Activated naive CD8-positive, alpha-beta T cell (primary cell): ENCODE measurements around the gene KIAA0319L.

Source experiments
- H3K27ac Mint-ChIP-seq: one replicate; pipeline ENCODE4 v1.8.0; 2021; ENCODE audit warnings: mixed read lengths
- H3K27me3 Mint-ChIP-seq: one replicate; pipeline ENCODE4 v1.8.0; 2021; ENCODE audit warnings: mixed read lengths
- H3K36me3 Mint-ChIP-seq: one replicate; pipeline ENCODE4 v1.8.0; 2021; ENCODE audit warnings: mixed read lengths
- H3K4me1 Mint-ChIP-seq: one replicate; pipeline ENCODE4 v1.8.0; 2021; ENCODE audit warnings: low read depth, mixed read lengths
- H3K4me3 Mint-ChIP-seq: one replicate; pipeline ENCODE4 v1.8.0; 2021; ENCODE audit warnings: mild to moderate bottlenecking, mixed read lengths
- H3K9me3 Mint-ChIP-seq: one replicate; pipeline ENCODE4 v1.8.0; 2021; ENCODE audit warnings: low read depth, mixed read lengths

KIAA0319L gene

DNA sequence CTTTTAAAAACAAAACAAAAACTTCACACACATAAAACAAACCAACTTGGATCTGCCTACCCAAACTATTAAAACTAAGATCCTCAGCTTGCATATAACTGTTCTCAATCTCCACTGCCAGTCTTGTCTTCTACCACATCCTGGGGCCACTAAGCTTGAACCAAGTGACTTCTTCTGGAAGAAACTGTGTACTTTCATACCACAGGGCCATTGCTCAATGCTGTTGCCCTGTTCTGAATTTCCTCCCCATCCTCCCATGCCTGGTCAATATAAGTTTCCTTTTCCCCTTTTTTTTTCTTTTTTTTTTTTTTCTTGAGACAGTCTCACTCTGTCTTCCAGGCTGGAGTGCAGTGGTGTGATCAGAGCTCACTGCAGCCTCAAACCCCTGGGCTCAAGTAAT lies 109.9 kb downstream of the KIAA0319L start:
- no peaks in the 10 kb centered on the region for H3K27me3 Mint-ChIP-seq
- no peaks in the 10 kb centered on the region for H3K9me3 Mint-ChIP-seq
- peaks cover 38% of the 10 kb centered on the region for H3K4me1 Mint-ChIP-seq
- H3K36me3 Mint-ChIP-seq, result peaks cover 11% of the 10 kb centered on the region
- peak overlapping the region; percentile 2 for H3K27ac Mint-ChIP-seq
- no peak overlapping the region for H3K4me3 Mint-ChIP-seq

- no peaks in the 10 kb centered on the region for H3K27me3 Mint-ChIP-seq
- H3K4me1 Mint-ChIP-seq, result peaks cover 32% of the 10 kb centered on the region
- H3K9me3 Mint-ChIP-seq, result no peaks in the 10 kb centered on the region
- no peak overlapping the region for H3K4me3 Mint-ChIP-seq
- peaks cover 10% of the 10 kb centered on the region for H3K36me3 Mint-ChIP-seq
- no peak overlapping the region for H3K27ac Mint-ChIP-seq
Observed at GRCh38 chr1:35444519-35444774, 112.8 kb downstream of the KIAA0319L start.

DNA sequence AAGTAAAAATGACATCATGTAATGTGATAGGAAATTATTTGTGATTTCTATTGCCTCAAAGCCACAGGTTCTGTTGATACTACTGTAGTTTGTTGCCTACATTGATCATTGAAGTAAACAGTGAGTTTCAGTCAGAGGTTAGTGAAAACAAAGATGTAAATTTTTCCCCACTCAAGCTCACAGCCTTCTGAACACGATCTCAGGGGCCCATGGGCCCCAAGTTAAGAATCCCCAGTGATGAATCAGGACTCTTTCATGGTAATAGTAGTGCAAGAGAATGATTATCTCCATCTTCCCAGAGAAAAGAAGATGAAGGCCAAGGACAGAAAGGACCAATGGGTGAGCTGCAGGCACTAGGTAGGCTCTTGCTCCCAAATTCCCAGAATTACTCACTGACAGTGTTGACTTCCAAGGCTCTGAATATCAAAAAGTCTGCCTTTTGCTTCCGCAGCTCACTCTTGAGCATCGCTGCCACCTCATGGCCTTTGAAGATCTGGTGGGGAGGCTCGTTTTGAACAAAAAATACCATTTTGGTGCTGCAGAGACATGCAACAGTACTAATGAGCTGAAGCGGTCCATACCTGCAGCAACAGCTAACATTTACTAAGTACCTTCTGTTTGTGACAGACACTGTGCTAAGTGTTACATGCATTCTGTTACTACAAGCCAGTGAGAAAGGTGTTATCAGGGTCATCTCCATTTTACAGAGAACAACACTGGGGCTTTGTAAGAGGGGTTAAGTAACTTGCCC lies 113.3 kb downstream of the KIAA0319L start:
- Mint-ChIP-seq H3K27me3 (no peaks in the 10 kb centered on the region), H3K4me3 (peak overlapping the region; percentile 15), H3K27ac (peak overlapping the region; percentile 56), H3K36me3 (peaks cover 8% of the 10 kb centered on the region), H3K4me1 (peaks cover 32% of the 10 kb centered on the region), H3K9me3 (no peaks in the 10 kb centered on the region)

DNA sequence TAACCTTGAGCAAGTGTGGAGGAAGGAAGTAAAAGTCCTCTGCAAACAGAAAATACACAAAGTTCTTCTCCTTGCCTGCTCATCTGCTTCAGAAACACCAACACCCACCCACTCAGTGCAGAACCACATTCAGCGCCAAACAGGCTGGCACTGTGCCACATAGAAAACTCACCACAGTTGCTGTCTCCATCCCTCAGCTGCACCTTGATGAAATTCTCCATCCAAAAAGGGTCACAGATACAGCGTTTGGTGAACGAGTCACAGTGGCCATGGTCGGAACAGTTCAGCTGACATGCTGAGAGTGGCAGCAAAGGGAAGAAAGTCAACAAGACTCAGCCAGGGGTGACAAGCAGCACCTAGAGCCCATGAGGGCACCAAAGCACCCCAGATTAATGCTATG lies 114.5 kb downstream of the KIAA0319L start:
- Mint-ChIP-seq H3K27ac (peak overlapping the region; percentile 11), H3K27me3 (no peaks in the 10 kb centered on the region), H3K9me3 (no peaks in the 10 kb centered on the region), H3K36me3 (peaks cover 3% of the 10 kb centered on the region), H3K4me3 (no peak overlapping the region), H3K4me1 (peaks cover 32% of the 10 kb centered on the region)

DNA sequence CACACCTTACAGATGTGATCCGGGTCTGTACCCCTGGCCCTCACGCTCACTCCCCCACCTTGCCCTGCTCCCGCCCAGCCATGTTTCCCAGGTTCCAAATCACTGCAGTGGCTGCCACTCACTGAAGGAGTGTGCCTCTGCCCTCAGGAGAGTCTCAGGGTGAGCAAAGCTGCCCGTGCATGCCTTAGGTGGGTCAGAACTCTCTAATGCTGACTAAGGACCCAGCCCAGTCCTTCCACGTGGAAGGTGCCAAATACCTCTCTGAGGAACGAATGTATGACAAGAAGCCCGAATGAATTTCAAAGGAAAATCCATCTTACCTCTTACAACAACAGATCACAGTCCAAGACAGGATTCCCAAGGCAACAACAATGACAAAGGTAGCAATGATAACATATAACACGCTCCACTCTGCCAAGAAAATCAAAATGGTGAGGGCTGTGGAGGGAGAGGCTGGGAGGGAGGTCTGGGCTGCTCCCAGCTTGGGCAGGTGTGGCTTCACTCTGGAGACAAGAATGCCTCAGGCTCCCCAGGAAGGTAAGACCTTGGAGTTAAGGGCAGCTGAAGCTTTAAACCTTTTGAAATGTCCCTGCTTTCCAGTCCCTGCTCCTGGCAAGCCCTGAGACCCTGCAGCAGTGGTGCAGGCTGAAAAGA lies 115.2 kb downstream of the KIAA0319L start:
- Mint-ChIP-seq H3K9me3 (no peaks in the 10 kb centered on the region), H3K4me1 (peaks cover 32% of the 10 kb centered on the region), H3K36me3 (peaks cover 2% of the 10 kb centered on the region), H3K4me3 (no peak overlapping the region), H3K27ac (peak overlapping the region; percentile 67), H3K27me3 (no peaks in the 10 kb centered on the region)

DNA sequence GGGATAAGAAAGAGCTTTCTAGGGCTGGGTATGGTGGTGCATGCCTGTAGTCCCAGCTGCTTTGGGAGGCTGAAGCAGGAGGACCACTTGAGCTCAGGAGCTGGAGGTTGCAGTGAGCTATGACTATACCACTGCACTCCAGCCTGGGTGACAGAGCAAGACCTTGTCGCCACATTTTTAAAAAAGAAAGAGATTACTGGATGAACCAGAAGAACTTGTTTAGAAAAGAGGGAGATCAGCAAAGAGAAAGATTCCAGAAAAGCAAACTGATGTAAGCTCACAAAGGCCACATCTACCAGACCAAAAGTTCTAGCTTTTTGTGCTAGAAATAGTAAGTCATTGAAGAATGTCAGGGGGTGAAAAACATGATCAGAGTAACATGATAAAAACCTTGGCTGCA lies 117.6 kb downstream of the KIAA0319L start:
- Mint-ChIP-seq H3K4me1 (peaks cover 31% of the 10 kb centered on the region), H3K9me3 (no peaks in the 10 kb centered on the region), H3K4me3 (no peak overlapping the region), H3K27ac (no peak overlapping the region), H3K36me3 (peaks cover 2% of the 10 kb centered on the region), H3K27me3 (no peaks in the 10 kb centered on the region)

DNA sequence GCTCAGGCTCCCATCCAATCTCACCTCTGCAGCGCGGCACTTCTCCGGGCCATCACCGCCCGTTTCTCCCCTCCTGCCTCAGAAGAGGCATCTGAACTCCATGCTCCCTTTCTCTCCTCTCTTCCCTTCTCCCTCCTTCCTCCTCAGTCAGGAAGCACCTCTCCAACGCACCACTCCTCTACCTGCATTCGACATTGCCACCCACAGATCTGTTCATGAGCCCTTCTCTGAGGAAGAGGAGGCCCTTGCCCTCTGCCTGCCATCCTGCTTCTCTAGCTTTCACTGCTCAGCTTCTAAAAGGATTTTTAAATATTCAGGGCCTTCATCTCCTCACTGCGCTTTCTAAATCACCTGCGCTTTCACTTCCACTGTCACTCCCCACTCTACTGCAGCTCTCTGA lies 120.0 kb downstream of the KIAA0319L start:
- peaks cover 4% of the 10 kb centered on the region for H3K36me3 Mint-ChIP-seq
- H3K9me3 Mint-ChIP-seq, result no peaks in the 10 kb centered on the region
- no peaks in the 10 kb centered on the region for H3K27me3 Mint-ChIP-seq
- H3K4me3 Mint-ChIP-seq, result no peak overlapping the region
- peaks cover 15% of the 10 kb centered on the region for H3K4me1 Mint-ChIP-seq
- H3K27ac Mint-ChIP-seq, result no peak overlapping the region

GRCh38 chr1:35436078-35436477 lies 121.1 kb downstream of the KIAA0319L start:
- Mint-ChIP-seq H3K36me3 (peaks cover 8% of the 10 kb centered on the region), H3K27ac (no peak overlapping the region), H3K9me3 (no peaks in the 10 kb centered on the region), H3K4me1 (peaks cover 13% of the 10 kb centered on the region), H3K4me3 (no peak overlapping the region), H3K27me3 (no peaks in the 10 kb centered on the region)

DNA sequence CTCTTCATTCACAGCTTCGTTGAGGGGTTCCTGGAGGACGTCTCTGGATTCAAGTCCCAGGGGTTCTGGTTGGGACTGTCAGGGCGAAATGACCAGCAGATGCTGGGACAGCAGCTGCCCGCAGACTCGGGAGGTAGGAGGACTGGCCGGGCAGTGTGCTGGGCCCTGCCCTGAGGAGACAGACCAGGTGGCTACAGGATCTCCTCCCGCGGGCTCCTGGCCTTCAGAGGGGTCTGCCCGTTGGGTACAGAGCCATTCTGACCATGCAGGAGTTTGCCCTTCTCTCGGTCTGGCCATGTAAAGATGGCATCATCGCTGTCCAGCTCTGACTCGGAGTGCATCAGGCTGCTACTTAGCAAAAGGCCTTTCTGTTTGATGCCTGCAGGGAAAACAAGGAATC lies 122.5 kb downstream of the KIAA0319L start:
- Mint-ChIP-seq H3K27me3 (no peaks in the 10 kb centered on the region), H3K36me3 (peaks cover 16% of the 10 kb centered on the region), H3K4me1 (peaks cover 18% of the 10 kb centered on the region), H3K9me3 (no peaks in the 10 kb centered on the region), H3K27ac (no peak overlapping the region), H3K4me3 (no peak overlapping the region)

DNA sequence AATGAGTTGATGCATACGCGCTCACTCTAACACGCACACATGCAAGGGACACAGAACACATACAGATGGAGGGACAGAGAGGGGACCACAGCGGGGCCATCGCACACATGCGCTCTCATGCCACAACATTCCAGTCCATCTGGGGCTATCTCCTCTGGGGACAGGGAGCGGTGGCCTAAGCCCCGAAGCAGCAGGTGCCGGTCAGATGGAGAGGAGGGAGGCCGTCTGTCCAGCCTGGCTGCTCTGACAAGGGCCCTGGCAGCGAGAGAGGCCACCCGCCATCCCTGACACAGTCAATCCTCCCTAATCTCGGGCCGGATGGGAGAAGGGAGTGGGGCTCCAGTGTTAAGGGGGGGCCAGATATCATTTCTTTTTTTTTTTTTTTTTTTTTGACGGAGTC lies 123.5 kb downstream of the KIAA0319L start:
- Mint-ChIP-seq H3K4me3 (no peak overlapping the region), H3K27me3 (no peaks in the 10 kb centered on the region), H3K4me1 (peaks cover 16% of the 10 kb centered on the region), H3K27ac (no peak overlapping the region), H3K36me3 (peaks cover 14% of the 10 kb centered on the region), H3K9me3 (no peaks in the 10 kb centered on the region)

- Mint-ChIP-seq H3K4me3 (no peak overlapping the region), H3K27me3 (no peaks in the 10 kb centered on the region), H3K4me1 (peaks cover 16% of the 10 kb centered on the region), H3K9me3 (no peaks in the 10 kb centered on the region), H3K36me3 (peaks cover 14% of the 10 kb centered on the region), H3K27ac (no peak overlapping the region)
Observed at GRCh38 chr1:35432231-35432630, 125.0 kb downstream of the KIAA0319L start.

DNA sequence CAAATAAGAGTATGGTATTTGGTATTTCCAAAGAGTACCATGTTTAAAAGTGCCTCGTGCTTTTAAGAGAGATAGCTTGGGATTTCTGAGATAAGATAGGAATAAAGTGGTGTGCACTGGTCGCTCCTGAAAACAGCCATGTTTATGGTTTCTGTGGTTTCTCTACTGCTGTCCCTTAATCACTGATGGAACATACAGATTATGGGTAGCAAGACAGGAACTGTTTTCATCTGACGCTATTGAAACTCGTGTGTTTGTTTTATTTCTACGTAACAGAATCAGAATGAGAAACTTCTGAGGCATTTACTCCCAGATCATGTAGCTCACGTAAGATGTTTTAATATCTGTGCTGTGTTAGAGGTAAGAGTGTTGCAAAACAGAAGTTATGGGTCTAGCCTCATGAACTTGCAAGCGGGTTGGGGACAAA lies 126.0 kb downstream of the KIAA0319L start:
- H3K27me3 Mint-ChIP-seq, result no peaks in the 10 kb centered on the region
- peaks cover 14% of the 10 kb centered on the region for H3K36me3 Mint-ChIP-seq
- H3K27ac Mint-ChIP-seq, result peak overlapping the region; percentile 17
- no peak overlapping the region for H3K4me3 Mint-ChIP-seq
- H3K4me1 Mint-ChIP-seq, result peaks cover 16% of the 10 kb centered on the region
- no peaks in the 10 kb centered on the region for H3K9me3 Mint-ChIP-seq

GRCh38 chr1:35430762-35431161 lies 126.4 kb downstream of the KIAA0319L start:
- Mint-ChIP-seq H3K36me3 (peaks cover 14% of the 10 kb centered on the region), H3K27me3 (no peaks in the 10 kb centered on the region), H3K27ac (no peak overlapping the region), H3K9me3 (no peaks in the 10 kb centered on the region), H3K4me1 (peaks cover 16% of the 10 kb centered on the region), H3K4me3 (no peak overlapping the region)

- H3K4me1 Mint-ChIP-seq, result peaks cover 12% of the 10 kb centered on the region
- peak overlapping the region; percentile 50 for H3K27ac Mint-ChIP-seq
- H3K36me3 Mint-ChIP-seq, result peaks cover 14% of the 10 kb centered on the region
- H3K9me3 Mint-ChIP-seq, result no peaks in the 10 kb centered on the region
- H3K4me3 Mint-ChIP-seq, result no peak overlapping the region
- no peaks in the 10 kb centered on the region for H3K27me3 Mint-ChIP-seq
Observed at GRCh38 chr1:35428360-35428759, 128.8 kb downstream of the KIAA0319L start.

DNA sequence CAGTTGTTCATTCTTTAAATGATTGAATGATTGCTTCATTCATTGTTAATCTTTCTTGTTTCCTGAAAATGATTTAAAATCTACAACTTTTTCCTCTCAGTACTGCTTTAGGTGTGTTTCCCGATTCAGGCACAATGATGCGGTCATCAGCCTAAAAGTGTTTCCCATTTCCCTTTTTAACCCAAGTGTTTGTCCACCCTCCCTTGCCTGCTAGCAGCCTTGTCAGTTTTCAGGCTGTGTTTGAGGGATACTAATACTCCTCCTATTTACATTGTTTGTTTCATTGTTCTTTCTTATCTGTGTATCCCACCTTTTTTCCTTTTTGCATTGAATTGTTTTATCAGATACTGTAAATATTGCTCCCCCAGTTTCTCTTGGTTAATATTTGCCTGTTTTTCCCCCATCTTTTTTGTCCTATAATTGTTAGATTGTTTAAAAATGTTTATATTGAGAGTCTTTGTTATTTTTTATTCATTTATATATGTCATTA lies 131.1 kb downstream of the KIAA0319L start:
- peaks cover 6% of the 10 kb centered on the region for H3K4me1 Mint-ChIP-seq
- no peaks in the 10 kb centered on the region for H3K9me3 Mint-ChIP-seq
- H3K36me3 Mint-ChIP-seq, result peaks cover 11% of the 10 kb centered on the region
- no peaks in the 10 kb centered on the region for H3K27me3 Mint-ChIP-seq
- no peak overlapping the region for H3K4me3 Mint-ChIP-seq
- peak overlapping the region; percentile 37 for H3K27ac Mint-ChIP-seq

- Mint-ChIP-seq H3K27ac (no peak overlapping the region), H3K4me1 (no peaks in the 10 kb centered on the region), H3K27me3 (no peaks in the 10 kb centered on the region), H3K9me3 (no peaks in the 10 kb centered on the region), H3K36me3 (peaks cover 26% of the 10 kb centered on the region), H3K4me3 (no peak overlapping the region)
Observed at GRCh38 chr1:35408925-35409324, 148.3 kb downstream of the KIAA0319L start.
